Activated T-helper 2 cell treated with anti-CD3 and anti-CD28 coated beads, Interferon-gamma antibody, Interleukin-2, Interleukin-4, amounts not matched to agents 10 μg/mL and 5 μg/mL and 100 μg/mL, durations not matched to agents 14 hours and 24 hours and 36 hours (primary cell): ENCODE measurements around the gene MTCP1. TPM values are rescaled to one million over a fixed set of nuclear protein-coding genes. Genes with fewer than 3 reads are reported as not detected.

Experiments
- DNase-seq: peaks from one replicate; pipeline ENCODE4 v3.0.0; 2021; ENCODE audit warnings: low spot score
- H3K27ac Mint-ChIP-seq: one replicate; pipeline ENCODE4 v1.8.0; 2021; ENCODE audit warnings: mixed read lengths
- H3K27me3 Mint-ChIP-seq: one replicate; pipeline ENCODE4 v1.8.0; 2021; ENCODE audit warnings: low read depth, mixed read lengths
- H3K36me3 Mint-ChIP-seq: one replicate; pipeline ENCODE4 v1.8.0; 2021; ENCODE audit warnings: low read depth, mixed read lengths
- H3K4me1 Mint-ChIP-seq: one replicate; pipeline ENCODE4 v1.8.0; 2021; ENCODE audit warnings: low read depth, mixed read lengths
- H3K4me3 Mint-ChIP-seq: one replicate; pipeline ENCODE4 v1.8.0; 2021; ENCODE audit warnings: low read depth, mild to moderate bottlenecking, moderate library complexity, mixed read lengths
- H3K9me3 Mint-ChIP-seq: one replicate; pipeline ENCODE4 v1.8.0; 2021; ENCODE audit warnings: mixed read lengths
- intact Hi-C: fragments of 100-400 bp; cut with micrococcal nuclease; formaldehyde crosslinking; loops from one replicate; pipeline ENCODE4 v1.15.1; 2023
- total RNA-seq: library from RNA; stranded (reverse); gene quantifications from 2 replicates; pipeline ENCODE4 v1.2.3, GENCODE V29; 2022

Gene MTCP1
- total RNA-seq, 1 donor from 2014 or later = 19.0 TPM

- intact Hi-C loops = no loop called here
- Mint-ChIP-seq H3K27me3 (peaks cover 9% of the 10 kb centered on the region), H3K27ac (no peak overlapping the region), H3K9me3 (no peaks in the 10 kb centered on the region), H3K4me1 (peaks cover 5% of the 10 kb centered on the region), H3K4me3 (no peak overlapping the region), H3K36me3 (no peaks in the 10 kb centered on the region)
- no peak for DNase-seq
Observed at GRCh38 chrX:155020591-155020990, 50.3 kb downstream of the MTCP1 start.

Other genes with a start within 250 kb of the MTCP1 start
- not detected in 2 replicates for gene SMIM9, start 236.5 kb downstream of the MTCP1 start, total RNA-seq
- 25.6 and 27.0 TPM in 2 replicates for gene F8A1, start 184.8 kb downstream of the MTCP1 start, total RNA-seq
- 3.6 and 3.7 TPM in 2 replicates for gene F8, start 48.4 kb downstream of the MTCP1 start, total RNA-seq
- gene FUNDC2, start 44.3 kb downstream of the MTCP1 start, total RNA-seq = 70.1 and 70.7 TPM in 2 replicates
- gene CMC4, start within 50 bp of the MTCP1 start, total RNA-seq = 1.9 and 4.3 TPM in 2 replicates
- gene BRCC3, start 372 bp upstream of the MTCP1 start, total RNA-seq = 29.3 and 34.9 TPM in 2 replicates
- 73.7 and 76.3 TPM in 2 replicates for gene VBP1, start 145.3 kb upstream of the MTCP1 start, total RNA-seq
- 8.3 and 9.4 TPM in 2 replicates for gene RAB39B, start 193.4 kb upstream of the MTCP1 start, total RNA-seq